ENCODE results near the gene MYO1A.
"Not testable (repeated sequence)": the region's sequence is repeated elsewhere in the genome, so short reads cannot be mapped to it uniquely, and the experiment has no call there.

MYO1A gene

GRCh38 chr12:57087010-57087690, 37.2 kb upstream of the MYO1A start:
- no peak for FAIRE-seq

- FAIRE-seq, result peak; percentile 63
Observed at GRCh38 chr12:57086493-57087009, 36.6 kb upstream of the MYO1A start.

GRCh38 chr12:57085999-57086492, 36.1 kb upstream of the MYO1A start:
- no peak for FAIRE-seq

GRCh38 chr12:57080855-57081254, 30.9 kb upstream of the MYO1A start:
- no peak for FAIRE-seq

GRCh38 chr12:57079821-57080220, 29.9 kb upstream of the MYO1A start:
- FAIRE-seq, result no peak

GRCh38 chr12:57078519-57079404, 28.8 kb upstream of the MYO1A start, which contains the start of gene NEMP1:
Gene NEMP1, minus strand, starts transcription at chr12:57078791. Its CDS starts 46 bp downstream, at chr12:57078745.
- FAIRE-seq, result peak; percentile 99

- FAIRE-seq, result not testable (repeated sequence)
Observed at GRCh38 chr12:57073566-57074450, 23.9 kb upstream of the MYO1A start.

- FAIRE-seq, result no peak
Observed at GRCh38 chr12:57072661-57073060, 22.7 kb upstream of the MYO1A start.

GRCh38 chr12:57069523-57069922, 19.6 kb upstream of the MYO1A start:
- peak; percentile 79 for FAIRE-seq

- no peak for FAIRE-seq
Observed at GRCh38 chr12:57066245-57066644, 16.3 kb upstream of the MYO1A start.

- FAIRE-seq, result no peak
Observed at GRCh38 chr12:57063991-57064685, 14.2 kb upstream of the MYO1A start.

GRCh38 chr12:57058454-57058853, 8.5 kb upstream of the MYO1A start:
- no peak for FAIRE-seq

- no peak for FAIRE-seq
Observed at GRCh38 chr12:57057067-57057751, 7.3 kb upstream of the MYO1A start.

GRCh38 chr12:57055824-57056223, 5.9 kb upstream of the MYO1A start:
- no peak for FAIRE-seq

- not testable (repeated sequence) for FAIRE-seq
Observed at GRCh38 chr12:57053901-57054300, 4.0 kb upstream of the MYO1A start.

- not testable (repeated sequence) for FAIRE-seq
Observed at GRCh38 chr12:57053146-57053545, 3.2 kb upstream of the MYO1A start.

GRCh38 chr12:57051011-57051410, 1.1 kb upstream of the MYO1A start:
- FAIRE-seq, result no peak

GRCh38 chr12:57049119-57049446, 846 bp downstream of the MYO1A start:
- no peak for FAIRE-seq

- FAIRE-seq, result no peak
Observed at GRCh38 chr12:57048423-57049118, 1.4 kb downstream of the MYO1A start.

GRCh38 chr12:57047981-57048380, 1.9 kb downstream of the MYO1A start:
- no peak for FAIRE-seq
